ENCODE measurements around the gene TLCD1. TPM values are rescaled to one million over a fixed set of nuclear protein-coding genes. Genes with fewer than 3 reads are reported as not detected.

The TLCD1 gene
- total RNA-seq, 4 donors from 2014 or later = 0.44 to 1.2 TPM; not detected in 2

GRCh38 chr17:28712705-28713415 lies 13.2 kb downstream of the TLCD1 start:
- DNase-seq (ENCODE audit: low spot score in 2 of 2) = no peak
- H3K27ac ChIP-seq = peak overlapping the region in 3 of 4 donors; percentile 81 to 94 (median 92)
- H3K27me3 ChIP-seq = no peaks in the 10 kb centered on the region
- H3K36me3 ChIP-seq = peaks cover 0 to 32% (median 5%) of the 10 kb centered on the region in 3 donors
- peaks cover 0 to 60% (median 11%) of the 10 kb centered on the region in 4 donors for H3K4me1 ChIP-seq
- 63 to 71% methylated on average over 7 of the region's 7 CpGs for WGBS, 2 donors
- no peaks in the 10 kb centered on the region for H3K9me3 ChIP-seq
- TF ChIP-seq POLR2A (IDR thresholded peaks at IDR 0.05) (no peak), EP300 (IDR thresholded peaks at IDR 0.05) (no peak), CTCF (IDR thresholded peaks at IDR 0.05) (no peak)
- no peak overlapping the region for H3K4me3 ChIP-seq

- no peak for TF ChIP-seq EP300 (IDR thresholded peaks at IDR 0.05)
- Histone ChIP-seq H3K36me3 (peaks cover 0 to 32% (median 5%) of the 10 kb centered on the region in 3 donors), H3K27ac (peak overlapping the region; percentile 81 to 97 (median 93)), H3K27me3 (no peaks in the 10 kb centered on the region), H3K4me1 (peaks cover 0 to 54% (median 11%) of the 10 kb centered on the region in 4 donors), H3K9me3 (no peaks in the 10 kb centered on the region), H3K4me3 (peak overlapping the region; percentile 42 to 72 (median 54))
- 24 to 32% methylated on average over 24 to 34 of the region's 34 CpGs for WGBS, 2 donors
- peak; percentile 19 to 24 for DNase-seq (ENCODE audit: low spot score in 2 of 2)
Measured at GRCh38 chr17:28712032-28712704, 13.9 kb downstream of the TLCD1 start.

- Histone ChIP-seq H3K4me3 (peak within 1 kb of the TSS; percentile 42 to 72 (median 54)), H3K36me3 (peaks cover 0 to 32% (median 5%) of the 10 kb centered on the region in 3 donors), H3K27me3 (no peaks in the 10 kb centered on the region), H3K9me3 (no peaks in the 10 kb centered on the region), H3K27ac (peak within 1 kb of the TSS; percentile 81 to 97 (median 93)), H3K4me1 (peaks cover 0 to 49% (median 10%) of the 10 kb centered on the region in 4 donors)
- 1 to 2% methylated on average over 10 to 20 of the region's 20 CpGs for WGBS, 2 donors
- no peak for DNase-seq (ENCODE audit: low spot score in 2 of 2)
- TF ChIP-seq EP300 (IDR thresholded peaks at IDR 0.05) = no peak
- TF ChIP-seq POLR2A (IDR thresholded peaks at IDR 0.05) = no peak
- no peak for TF ChIP-seq CTCF (IDR thresholded peaks at IDR 0.05)
Measured at GRCh38 chr17:28711723-28712031, 14.4 kb downstream of the TLCD1 start, which contains the start of gene PROCA1. Gene PROCA1, minus strand, starts transcription at chr17:28711888. Its CDS starts 228 bp downstream, at chr17:28711660.

- 1% methylated on average over 59 to 66 of the region's 74 CpGs for WGBS, 2 donors
- H3K36me3 ChIP-seq = peaks cover 0 to 32% (median 5%) of the 10 kb centered on the region in 3 donors
- H3K9me3 ChIP-seq = no peaks in the 10 kb centered on the region
- peak overlapping the region; percentile 81 to 97 (median 93) for H3K27ac ChIP-seq
- no peaks in the 10 kb centered on the region for H3K27me3 ChIP-seq
- H3K4me1 ChIP-seq = peaks cover 0 to 43% (median 4%) of the 10 kb centered on the region in 4 donors
- peak; percentile 83 to 84 for DNase-seq (ENCODE audit: low spot score in 2 of 2)
- no peak for TF ChIP-seq CTCF (IDR thresholded peaks at IDR 0.05)
- TF ChIP-seq POLR2A (IDR thresholded peaks at IDR 0.05) = peak; percentile 71 to 85
- TF ChIP-seq EP300 (IDR thresholded peaks at IDR 0.05) = peak in 1 of 2 donors; percentile 95
- H3K4me3 ChIP-seq = peak overlapping the region; percentile 42 to 72 (median 54)
Measured at GRCh38 chr17:28710861-28711722, 14.9 kb downstream of the TLCD1 start.

- Histone ChIP-seq H3K27ac (no peak overlapping the region), H3K27me3 (no peaks in the 10 kb centered on the region), H3K9me3 (no peaks in the 10 kb centered on the region), H3K4me1 (peaks cover 0 to 34% (median 3%) of the 10 kb centered on the region in 4 donors), H3K4me3 (no peak overlapping the region), H3K36me3 (peaks cover 0 to 28% (median 0%) of the 10 kb centered on the region in 3 donors)
- 83 to 86% methylated on average over 2 of the region's 2 CpGs for WGBS, 2 donors
- DNase-seq (ENCODE audit: low spot score in 2 of 2) = no peak
- TF ChIP-seq POLR2A (IDR thresholded peaks at IDR 0.05) (no peak), CTCF (IDR thresholded peaks at IDR 0.05) (no peak), EP300 (IDR thresholded peaks at IDR 0.05) (no peak)
Measured at GRCh38 chr17:28707339-28707720, 18.7 kb downstream of the TLCD1 start.
